ENCODE measurements around the gene CDC23.
A peak's percentile ranks its signal among the peaks of the same experiment; 100 is the strongest.
"Not testable (repeated sequence)": the region's sequence is repeated elsewhere in the genome, so short reads cannot be mapped to it uniquely, and the experiment has no call there.

CDC23 gene

GRCh38 chr5:138210985-138211384 is 2.1 kb downstream of the CDC23 start:
- no peak for DNase-seq

- not testable (repeated sequence) for DNase-seq
Measured at GRCh38 chr5:138193859-138194258, 19.3 kb downstream of the CDC23 start.

GRCh38 chr5:138192826-138193225 is 20.3 kb downstream of the CDC23 start:
- no peak for DNase-seq

- no peak for DNase-seq
Measured at GRCh38 chr5:138188626-138189025, 24.5 kb downstream of the CDC23 start.

GRCh38 chr5:138186002-138186447 is 27.1 kb downstream of the CDC23 start:
- no peak for DNase-seq

- DNase-seq: no peak
Measured at GRCh38 chr5:138182808-138183207, 30.3 kb downstream of the CDC23 start.

- no peak for DNase-seq
Measured at GRCh38 chr5:138180841-138181240, 32.3 kb downstream of the CDC23 start.

- peak; percentile 49 for DNase-seq
Measured at GRCh38 chr5:138180183-138180782, 32.8 kb downstream of the CDC23 start.

GRCh38 chr5:138179277-138179857 is 33.8 kb downstream of the CDC23 start:
- no peak for DNase-seq

- DNase-seq: peak; percentile 93
Measured at GRCh38 chr5:138178516-138179276, 34.4 kb downstream of the CDC23 start, which contains the start of the genes BRD8 and KIF20A. BRD8 (minus strand) TSS chr5:138178630; CDS start chr5:138178614, 16 bp downstream. KIF20A (plus strand) TSS chr5:138179112; CDS start chr5:138179681, 569 bp downstream.

GRCh38 chr5:138177941-138178515 is 35.1 kb downstream of the CDC23 start:
- DNase-seq: peak; percentile 24

- DNase-seq: no peak
Measured at GRCh38 chr5:138170299-138170698, 42.8 kb downstream of the CDC23 start.

GRCh38 chr5:138169124-138169523 is 44.0 kb downstream of the CDC23 start:
- no peak for DNase-seq

GRCh38 chr5:138163721-138164120 is 49.4 kb downstream of the CDC23 start:
- no peak for DNase-seq

GRCh38 chr5:138160706-138161105 is 52.4 kb downstream of the CDC23 start:
- DNase-seq: no peak

GRCh38 chr5:138159666-138160065 is 53.5 kb downstream of the CDC23 start:
- no peak for DNase-seq

- DNase-seq: no peak
Measured at GRCh38 chr5:138157626-138158025, 55.5 kb downstream of the CDC23 start.

- DNase-seq: not testable (repeated sequence)
Measured at GRCh38 chr5:138155977-138156376, 57.1 kb downstream of the CDC23 start.

GRCh38 chr5:138149530-138149929 is 63.6 kb downstream of the CDC23 start:
- DNase-seq: no peak

GRCh38 chr5:138148811-138149210 is 64.3 kb downstream of the CDC23 start:
- DNase-seq: no peak

GRCh38 chr5:138143578-138143977 is 69.5 kb downstream of the CDC23 start:
- DNase-seq: not testable (repeated sequence)

GRCh38 chr5:138141734-138142133 is 71.4 kb downstream of the CDC23 start:
- DNase-seq: no peak

GRCh38 chr5:138140268-138140667 is 72.9 kb downstream of the CDC23 start:
- no peak for DNase-seq

- no peak for DNase-seq
Measured at GRCh38 chr5:138139781-138140090, 73.4 kb downstream of the CDC23 start.
